HepG2 (cell line): ENCODE results near the gene STARD10. TPM values are rescaled to one million over a fixed set of nuclear protein-coding genes. Genes with fewer than 3 reads are reported as not detected.

Experiments
- E2F2 ChIP-seq: sonication (generic); formaldehyde crosslinking; IDR thresholded peaks from 2 replicates; pipeline ENCODE4 v1.4.0; 2020; ENCODE audit warnings: missing genetic modification reagents, borderline replicate concordance
- FOXK2 ChIP-seq: fragments of 450-650 bp; IDR thresholded peaks from 2 replicates; pipeline ENCODE4 v1.6.1; 2016
- FOXP1 ChIP-seq, 2 experiments: fragments of 450-650 bp in 1 of 2; IDR thresholded peaks; 2 replicates each; pipeline ENCODE4 v1.6.1; 2017 to 2018; ENCODE audit warnings: antibody characterized with exemption in 1 of 2
- IKZF1 ChIP-seq: fragments of 450-650 bp; IDR thresholded peaks from 2 replicates; pipeline ENCODE4 v1.7.1; 2016
- IRF2 ChIP-seq: IDR thresholded peaks from 2 replicates; pipeline ENCODE4 v1.6.1; 2018; ENCODE audit warnings: missing genetic modification reagents, missing compliant biosample characterization
- MAFG ChIP-seq: sonication (generic); formaldehyde crosslinking; IDR thresholded peaks from 2 replicates; pipeline ENCODE4 v1.5.1; 2020; ENCODE audit warnings: mild to moderate bottlenecking, missing genetic modification reagents
- MXD1 ChIP-seq: sonication (generic); formaldehyde crosslinking; IDR thresholded peaks from 2 replicates; pipeline ENCODE4 v1.4.0; 2020; ENCODE audit warnings: mild to moderate bottlenecking, missing genetic modification reagents
- NFIB ChIP-seq: sonication (generic); formaldehyde crosslinking; IDR thresholded peaks from 2 replicates; pipeline ENCODE4 v1.9.0; 2021; ENCODE audit warnings: missing genetic modification reagents, mild to moderate bottlenecking, borderline replicate concordance
- NFKB2 ChIP-seq: sonication (generic); formaldehyde crosslinking; IDR thresholded peaks from 2 replicates; pipeline ENCODE4 v1.4.0; 2020; ENCODE audit warnings: missing genetic modification reagents, borderline replicate concordance
- NR2F6 ChIP-seq, 2 experiments: IDR thresholded peaks; 2 replicates each; pipeline ENCODE4 v1.6.1; 2016; ENCODE audit warnings: antibody characterized with exemption in 1 of 2, mild to moderate bottlenecking in 1 of 2
- SKI ChIP-seq: fragments of 450-650 bp; IDR thresholded peaks from one replicate; pipeline ENCODE4 v1.6.1; 2018; ENCODE audit warnings: mild to moderate bottlenecking; ENCODE audit not compliant: partially characterized antibody
- SMYD3 ChIP-seq: sonication (generic); formaldehyde crosslinking; IDR thresholded peaks from 2 replicates; pipeline ENCODE4 v1.8.1; 2023; ENCODE audit warnings: mild to moderate bottlenecking, missing genetic modification reagents
- ZKSCAN8 ChIP-seq: IDR thresholded peaks from 2 replicates; pipeline ENCODE4 v1.6.1; 2016; ENCODE audit warnings: borderline replicate concordance, missing genetic modification reagents, missing compliant biosample characterization
- ZNF33A ChIP-seq: sonication (generic); formaldehyde crosslinking; IDR thresholded peaks from 2 replicates; pipeline ENCODE4 v1.5.1; 2020; ENCODE audit warnings: missing genetic modification reagents, mild to moderate bottlenecking, moderate library complexity, borderline replicate concordance
- ZNF382 ChIP-seq: sonication (generic); formaldehyde crosslinking; IDR thresholded peaks from 2 replicates; pipeline ENCODE4 v1.5.0; 2020; ENCODE audit warnings: missing genetic modification reagents, mild to moderate bottlenecking, borderline replicate concordance
- ZNF430 ChIP-seq: sonication (generic); formaldehyde crosslinking; IDR thresholded peaks from 2 replicates; pipeline ENCODE4 v1.9.0; 2021; ENCODE audit warnings: mild to moderate bottlenecking, missing genetic modification reagents
- ZNF468 ChIP-seq: sonication (generic); formaldehyde crosslinking; IDR thresholded peaks from 2 replicates; pipeline ENCODE4 v1.8.0; 2022; ENCODE audit warnings: mild to moderate bottlenecking, moderate library complexity, missing genetic modification reagents
- ZNF574 ChIP-seq: sonication (generic); formaldehyde crosslinking; IDR thresholded peaks from 2 replicates; pipeline ENCODE4 v1.4.0; 2020; ENCODE audit warnings: missing genetic modification reagents
- ZNF616 ChIP-seq: sonication (generic); formaldehyde crosslinking; IDR thresholded peaks from 2 replicates; pipeline ENCODE4 v1.5.0; 2020; ENCODE audit warnings: low read depth, mild to moderate bottlenecking, missing genetic modification reagents
- ZNF691 ChIP-seq: sonication (generic); formaldehyde crosslinking; IDR thresholded peaks from 2 replicates; pipeline ENCODE4 v1.4.0; 2020; ENCODE audit warnings: missing genetic modification reagents, low read depth, mild to moderate bottlenecking, borderline replicate concordance
- ZNF761 ChIP-seq: sonication (generic); formaldehyde crosslinking; conservative IDR thresholded peaks from 2 replicates; pipeline ENCODE4 v1.4.0; 2020; ENCODE audit warnings: mild to moderate bottlenecking, missing genetic modification reagents
- ZNF841 ChIP-seq: sonication (generic); formaldehyde crosslinking; IDR thresholded peaks from 2 replicates; pipeline ENCODE4 v1.8.1; 2023; ENCODE audit warnings: missing genetic modification reagents, borderline replicate concordance
- ZSCAN5A ChIP-seq: sonication (generic); formaldehyde crosslinking; IDR thresholded peaks from 2 replicates; pipeline ENCODE4 v1.8.0; 2022; ENCODE audit warnings: mild to moderate bottlenecking, missing genetic modification reagents, borderline replicate concordance
- polyA plus RNA-seq, 8 experiments: library from polyadenylated mRNA; depleted of rRNA in 3 of 8; stranded (reverse) in 7 of 8; unstranded in 1 of 8; fragments of >200 nt; fragmentation: Illumina TruSeq in 4 of 8; extraction: Trizol in 4 of 8; gene quantifications; 2 replicates each; pipeline versions ENCODE4 v1.2.1 to v1.2.3, GENCODE V29; 2011 to 2016; ENCODE audit warnings: low read depth in 4 of 8, missing spikeins in 1 of 8, mixed read lengths in 1 of 8; ENCODE audit not compliant: insufficient read depth in 1 of 8
- total RNA-seq, 5 experiments: library from RNA; depleted of rRNA; stranded (reverse); fragments of >200 nt; fragmentation: Illumina TruSeq; extraction: Trizol; gene quantifications; 2 replicates each; pipeline ENCODE4 v1.2.3, GENCODE V29; 2016; ENCODE audit warnings: low read depth in 1 of 5

The STARD10 gene
- total and polyA plus RNA-seq, 2 of the 13 experiments (the other 11 are each of a cell fraction or from before 2014, with no cell fraction given): 260 to 341 TPM

GRCh38 chr11:72776844-72777754, 16.7 kb downstream of the STARD10 start (continued):
- TF ChIP-seq MXD1: 0 out of 2 replicates have a peak, but pooled peaks have one; percentile 31
- TF ChIP-seq MAFG (CRISPR knock-in tag): no peak
- TF ChIP-seq E2F2: no peak
- no peak for TF ChIP-seq IKZF1
- TF ChIP-seq NFIB (CRISPR knock-in tag): no peak
- TF ChIP-seq ZNF430 (CRISPR knock-in tag): peak; percentile 36; the same call in 1 of the 2 replicates
- TF ChIP-seq SMYD3 (CRISPR knock-in tag): no peak
- no peak; the same call in 1 of the 2 replicates for TF ChIP-seq ZNF574 (CRISPR knock-in tag)
- no peak for TF ChIP-seq ZSCAN5A (CRISPR knock-in tag)
- no peak for TF ChIP-seq ZNF616 (CRISPR knock-in tag)
- TF ChIP-seq ZNF841 (CRISPR knock-in tag): no peak
- TF ChIP-seq ZNF468: 0 out of 2 replicates have a peak, but pooled peaks have one; percentile 59
- TF ChIP-seq ZNF761 (CRISPR knock-in tag): 0 out of 2 replicates have a peak, but pooled peaks have one; percentile 11
- no peak for TF ChIP-seq ZNF382
- no peak for TF ChIP-seq FOXK2
- TF ChIP-seq IRF2 (CRISPR knock-in tag): no peak; the same call in 1 of the 2 replicates
- TF ChIP-seq ZKSCAN8: no peak; the same call in 1 of the 2 replicates
- no peak for TF ChIP-seq SKI
- no peak for TF ChIP-seq FOXP1 (IDR thresholded peaks at IDR 0.05)
- TF ChIP-seq FOXP1 (CRISPR knock-in tag; IDR thresholded peaks at IDR 0.05): no peak
- no peak for TF ChIP-seq ZNF33A (CRISPR knock-in tag)
- no peak for TF ChIP-seq NR2F6 (IDR thresholded peaks at IDR 0.05)
- no peak for TF ChIP-seq NR2F6 (CRISPR knock-in tag; IDR thresholded peaks at IDR 0.05)
- 0 out of 2 replicates have a peak, but pooled peaks have one; percentile 11 for TF ChIP-seq ZNF691
- TF ChIP-seq NFKB2 (CRISPR knock-in tag): no peak
